Suprapubic skin (tissue), 4 donors: ENCODE measurements around the gene SOX6. TPM values are rescaled to one million over a fixed set of nuclear protein-coding genes. Genes with fewer than 3 reads are reported as not detected.

Experiments
- DNase-seq, 2 donors: peaks; one replicate each; pipeline ENCODE4 v3.0.0-alpha.2; 2019; ENCODE audit warnings: low spot score in 2 of 2
- H3K27ac ChIP-seq: fragments of 200-600 bp; sonication (generic); one replicate; pipeline ENCODE4 v1.5.1; 2019
- H3K27me3 ChIP-seq: fragments of 200-600 bp; sonication (generic); one replicate; pipeline ENCODE4 v1.5.1; 2019
- H3K36me3 ChIP-seq: fragments of 200-600 bp; sonication (generic); one replicate; pipeline ENCODE4 v1.5.1; 2019
- H3K4me1 ChIP-seq: fragments of 200-600 bp; sonication (generic); one replicate; pipeline ENCODE4 v1.5.1; 2019
- H3K4me3 ChIP-seq: fragments of 200-600 bp; sonication (generic); one replicate; pipeline ENCODE4 v1.5.1; 2019; ENCODE audit warnings: mild to moderate bottlenecking
- H3K9me3 ChIP-seq: fragments of 200-600 bp; sonication (generic); one replicate; pipeline ENCODE4 v1.5.1; 2019
- CTCF ChIP-seq, 2 donors: fragments of 200-600 bp in 1 of 2; fragments of 450-650 bp in 1 of 2; sonication (generic) in 1 of 2; IDR thresholded peaks; one replicate each; pipeline ENCODE4 v1.5.1; 2016 to 2019; ENCODE audit warnings: antibody characterized with exemption in 2 of 2, mild to moderate bottlenecking in 1 of 2, moderate library complexity in 1 of 2
- EP300 ChIP-seq: sonication (generic); formaldehyde crosslinking; IDR thresholded peaks from one replicate; pipeline ENCODE4 v1.6.1; 2017; ENCODE audit warnings: antibody characterized with exemption
- POLR2A ChIP-seq, 2 donors: fragments of 450-650 bp; IDR thresholded peaks; one replicate each; pipeline ENCODE4 v1.6.1; 2017; ENCODE audit warnings: antibody characterized with exemption in 2 of 2, mild to moderate bottlenecking in 2 of 2, moderate library complexity in 2 of 2
- POLR2AphosphoS5 ChIP-seq, 3 donors: sonication (generic); formaldehyde crosslinking; IDR thresholded peaks; one replicate each; pipeline ENCODE4 v1.6.1; 2017; ENCODE audit warnings: antibody characterized with exemption in 3 of 3
- WGBS: methylation state at CpG from one replicate; pipeline ENCODE4 v1.1.5; 2018; 5-methylcytosine and 5-hydroxymethylcytosine counted together
- total RNA-seq, 4 donors: library from RNA; depleted of rRNA; stranded (reverse); fragments of >200 nt; gene quantifications; one replicate each; pipeline ENCODE4 v1.1.0, GENCODE V29; 2016

The SOX6 gene
- total RNA-seq, 4 donors from 2014 or later = 12.1 to 32.0 (median 23.8) TPM

- no peak overlapping the region for H3K27ac ChIP-seq
- H3K4me3 ChIP-seq = no peak overlapping the region
- H3K36me3 ChIP-seq = no peaks in the 10 kb centered on the region
- 35% methylated on average over 1 of the region's 1 CpG for WGBS
- H3K4me1 ChIP-seq = no peaks in the 10 kb centered on the region
- DNase-seq = no peak
- TF ChIP-seq POLR2AphosphoS5 (IDR thresholded peaks at IDR 0.05) = no peak
- TF ChIP-seq POLR2A (IDR thresholded peaks at IDR 0.05) = no peak
- no peak for TF ChIP-seq EP300
- no peak for TF ChIP-seq CTCF (IDR thresholded peaks at IDR 0.05)
- H3K27me3 ChIP-seq = no peaks in the 10 kb centered on the region
- H3K9me3 ChIP-seq = no peaks in the 10 kb centered on the region
Observed at GRCh38 chr11:16291729-16292128, 64.6 kb downstream of the SOX6 start.

- Histone ChIP-seq H3K9me3 (no peaks in the 10 kb centered on the region), H3K4me1 (no peaks in the 10 kb centered on the region), H3K27ac (no peak overlapping the region), H3K36me3 (no peaks in the 10 kb centered on the region), H3K4me3 (no peak overlapping the region), H3K27me3 (no peaks in the 10 kb centered on the region)
- TF ChIP-seq EP300 (no peak), POLR2A (IDR thresholded peaks at IDR 0.05) (no peak), POLR2AphosphoS5 (IDR thresholded peaks at IDR 0.05) (no peak), CTCF (IDR thresholded peaks at IDR 0.05) (no peak)
- WGBS = 74% methylated on average over 3 of the region's 3 CpGs
- no peak for DNase-seq
Observed at GRCh38 chr11:16289541-16289940, 66.8 kb downstream of the SOX6 start.

- no peak for DNase-seq
- Histone ChIP-seq H3K36me3 (no peaks in the 10 kb centered on the region), H3K9me3 (no peaks in the 10 kb centered on the region), H3K27me3 (no peaks in the 10 kb centered on the region), H3K4me3 (no peak overlapping the region), H3K4me1 (no peaks in the 10 kb centered on the region), H3K27ac (no peak overlapping the region)
- no peak for TF ChIP-seq POLR2A (IDR thresholded peaks at IDR 0.05)
- TF ChIP-seq CTCF (IDR thresholded peaks at IDR 0.05) = no peak
- no peak for TF ChIP-seq EP300
- no peak for TF ChIP-seq POLR2AphosphoS5 (IDR thresholded peaks at IDR 0.05)
- WGBS = 95% methylated on average over 3 of the region's 3 CpGs
Observed at GRCh38 chr11:16287630-16288280, 68.6 kb downstream of the SOX6 start.

GRCh38 chr11:16286095-16286494 lies 70.3 kb downstream of the SOX6 start:
- Histone ChIP-seq H3K4me1 (no peaks in the 10 kb centered on the region), H3K27ac (no peak overlapping the region), H3K9me3 (no peaks in the 10 kb centered on the region), H3K4me3 (no peak overlapping the region), H3K36me3 (no peaks in the 10 kb centered on the region), H3K27me3 (no peaks in the 10 kb centered on the region)
- WGBS = 57% methylated on average over 3 of the region's 3 CpGs
- DNase-seq = no peak
- no peak for TF ChIP-seq CTCF (IDR thresholded peaks at IDR 0.05)
- no peak for TF ChIP-seq EP300
- TF ChIP-seq POLR2A (IDR thresholded peaks at IDR 0.05) = no peak
- no peak for TF ChIP-seq POLR2AphosphoS5 (IDR thresholded peaks at IDR 0.05)

- Histone ChIP-seq H3K27ac (no peak overlapping the region), H3K27me3 (no peaks in the 10 kb centered on the region), H3K4me3 (no peak overlapping the region), H3K9me3 (no peaks in the 10 kb centered on the region), H3K4me1 (peaks cover 11% of the 10 kb centered on the region), H3K36me3 (no peaks in the 10 kb centered on the region)
- WGBS = 20% methylated on average over 5 of the region's 5 CpGs
- peak in 1 of 2 donors; percentile 57 for DNase-seq
- TF ChIP-seq POLR2AphosphoS5 (IDR thresholded peaks at IDR 0.05) = no peak
- no peak for TF ChIP-seq EP300
- TF ChIP-seq CTCF (IDR thresholded peaks at IDR 0.05) = no peak
- no peak for TF ChIP-seq POLR2A (IDR thresholded peaks at IDR 0.05)
Observed at GRCh38 chr11:16280256-16280682, 76.1 kb downstream of the SOX6 start.
